Activated naive CD4-positive, alpha-beta T cell treated with anti-CD3 and anti-CD28 coated beads, Interleukin-2, amount 50 U/mL, for 72 hours (primary cell): ENCODE results near the gene YIF1B. TPM values are rescaled to one million over a fixed set of nuclear protein-coding genes. Genes with fewer than 3 reads are reported as not detected.

ENCODE experiments used
- ATAC-seq, 2 donors: fragments of 150-1000 bp; cut with Tn5 transposase; 2 replicates each; pipeline ENCODE4 v1.10.0; 2021; ENCODE audit warnings: mild to moderate bottlenecking in 2 of 2, moderate library complexity in 2 of 2
- DNase-seq, 2 donors: peaks; one replicate each; pipeline ENCODE4 v3.0.0; 2021 to 2022; ENCODE audit warnings: low spot score in 2 of 2
- H3K27ac Mint-ChIP-seq, 2 donors: one replicate each; pipeline ENCODE4 v1.8.0; 2022; ENCODE audit warnings: mild to moderate bottlenecking in 2 of 2, mixed read lengths in 2 of 2
- H3K36me3 Mint-ChIP-seq, 2 donors: one replicate each; pipeline ENCODE4 v1.8.0; 2022; ENCODE audit warnings: mixed read lengths in 2 of 2
- H3K9me3 Mint-ChIP-seq, 2 donors: one replicate each; pipeline ENCODE4 v1.8.0; 2022; ENCODE audit warnings: mixed read lengths in 2 of 2
- total RNA-seq, 2 donors: library from RNA; stranded (reverse); gene quantifications; one replicate each; pipeline ENCODE4 v1.2.3, GENCODE V29; 2022

The YIF1B gene
- total RNA-seq, 2 donors from 2014 or later = 82.1 to 90.0 TPM

GRCh38 chr19:38290631-38291147, 25.1 kb downstream of the YIF1B start:
- no peak for DNase-seq
- ATAC-seq = no peak
- Mint-ChIP-seq H3K9me3 (no peaks in the 10 kb centered on the region), H3K27ac (peak overlapping the region in 1 of 2 donors; percentile 46), H3K36me3 (peaks cover 0 to 6% of the 10 kb centered on the region in 2 donors)

DNA sequence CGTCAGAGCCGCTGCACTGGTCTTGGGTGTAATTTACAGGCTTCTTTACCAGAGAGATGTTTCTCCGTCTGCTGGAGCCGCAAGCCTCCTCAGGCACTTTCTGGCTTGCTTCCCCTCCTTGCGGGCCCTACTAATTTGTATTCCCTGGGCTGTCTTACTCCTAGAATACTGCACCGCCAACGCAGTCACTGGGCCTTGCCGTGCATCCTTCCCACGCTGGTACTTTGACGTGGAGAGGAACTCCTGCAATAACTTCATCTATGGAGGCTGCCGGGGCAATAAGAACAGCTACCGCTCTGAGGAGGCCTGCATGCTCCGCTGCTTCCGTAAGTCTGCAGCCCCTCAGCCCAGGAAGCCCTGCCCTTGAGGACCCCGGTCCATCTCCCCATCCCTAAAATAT, 25.8 kb downstream of the YIF1B start:
- peaks cover 0 to 6% of the 10 kb centered on the region in 2 donors for H3K36me3 Mint-ChIP-seq
- no peaks in the 10 kb centered on the region for H3K9me3 Mint-ChIP-seq
- no peak overlapping the region for H3K27ac Mint-ChIP-seq
- no peak for DNase-seq
- ATAC-seq = no peak

DNA sequence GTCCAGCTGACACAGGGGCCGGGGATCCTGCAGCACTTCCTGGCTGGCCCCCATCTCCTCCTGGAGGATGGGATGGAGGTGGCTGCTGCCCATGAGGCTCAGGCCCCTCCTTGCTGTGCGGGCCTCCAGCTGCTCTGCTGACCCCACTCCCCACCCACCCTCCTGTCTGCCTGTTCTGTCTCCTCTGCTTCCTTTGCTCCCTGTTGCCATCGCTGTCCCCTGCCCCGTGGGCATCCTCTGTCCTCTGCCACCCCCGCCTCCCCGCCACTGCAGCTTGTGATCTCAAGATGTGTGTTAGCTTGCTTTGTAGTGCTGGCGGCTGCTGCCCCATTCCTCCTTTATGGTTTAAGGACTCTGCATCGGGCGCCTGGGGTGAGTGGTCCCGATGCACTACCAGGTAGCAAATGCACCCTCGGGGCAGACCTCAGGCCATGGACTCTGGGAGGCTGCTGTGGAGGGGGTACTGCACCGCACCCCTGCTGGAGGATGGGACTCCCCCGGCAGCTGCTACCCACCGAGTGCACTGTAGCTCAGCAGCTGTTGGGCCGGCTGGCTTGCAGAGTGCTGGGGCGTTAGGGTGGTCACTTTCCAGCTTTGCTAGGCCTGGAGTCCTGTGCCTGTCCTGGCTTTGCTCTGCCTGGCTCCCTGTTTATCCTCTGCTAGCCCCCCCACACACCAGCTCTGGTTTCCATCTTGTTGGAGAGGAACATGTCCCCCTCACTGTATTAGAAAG, 27.5 kb downstream of the YIF1B start:
- no peak for DNase-seq
- H3K27ac Mint-ChIP-seq = no peak overlapping the region
- peaks cover 0 to 6% of the 10 kb centered on the region in 2 donors for H3K36me3 Mint-ChIP-seq
- no peaks in the 10 kb centered on the region for H3K9me3 Mint-ChIP-seq
- ATAC-seq = no peak

- no peak for ATAC-seq
- H3K36me3 Mint-ChIP-seq = peaks cover 0 to 6% of the 10 kb centered on the region in 2 donors
- no peak for DNase-seq
- no peaks in the 10 kb centered on the region for H3K9me3 Mint-ChIP-seq
- no peak overlapping the region for H3K27ac Mint-ChIP-seq
Observed at GRCh38 chr19:38287604-38288003, 28.1 kb downstream of the YIF1B start.

DNA sequence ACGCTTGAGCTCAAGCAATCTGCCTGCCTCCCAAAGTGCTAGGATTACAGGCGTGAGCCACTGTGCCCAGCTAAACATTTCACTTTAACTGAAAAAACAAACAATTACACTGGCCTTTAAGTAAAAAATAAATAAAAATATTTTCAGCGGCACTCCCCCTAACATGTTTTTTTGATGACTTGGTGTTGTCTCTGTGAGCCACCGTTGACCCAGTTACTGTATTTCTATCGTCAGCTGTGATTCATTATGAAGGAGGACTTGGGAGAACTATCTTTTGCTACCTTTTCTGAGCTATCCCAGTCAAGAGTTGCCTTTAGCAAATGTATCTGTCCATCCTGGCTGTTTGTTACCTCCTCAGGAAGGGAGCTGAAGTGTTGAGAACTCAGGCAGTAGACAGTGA, 30.2 kb downstream of the YIF1B start:
- Mint-ChIP-seq H3K9me3 (no peaks in the 10 kb centered on the region), H3K27ac (peak overlapping the region in 1 of 2 donors; percentile 66), H3K36me3 (peaks cover 0 to 2% of the 10 kb centered on the region in 2 donors)
- DNase-seq (no peak), ATAC-seq (no peak)

GRCh38 chr19:38284422-38284821, 31.3 kb downstream of the YIF1B start:
- Mint-ChIP-seq H3K27ac (peak overlapping the region; percentile 54 to 87), H3K9me3 (no peaks in the 10 kb centered on the region), H3K36me3 (no peaks in the 10 kb centered on the region)
- no peak for ATAC-seq
- no peak for DNase-seq

GRCh38 chr19:38283271-38283670, 32.5 kb downstream of the YIF1B start:
- no peak for ATAC-seq
- H3K36me3 Mint-ChIP-seq = no peaks in the 10 kb centered on the region
- H3K27ac Mint-ChIP-seq = peak overlapping the region in 1 of 2 donors; percentile 22
- no peaks in the 10 kb centered on the region for H3K9me3 Mint-ChIP-seq
- DNase-seq = no peak

- Mint-ChIP-seq H3K36me3 (no peaks in the 10 kb centered on the region), H3K9me3 (no peaks in the 10 kb centered on the region), H3K27ac (peak overlapping the region; percentile 48 to 67)
- DNase-seq (no peak), ATAC-seq (peak; percentile 74 to 85)
Observed at GRCh38 chr19:38281811-38282566, 33.8 kb downstream of the YIF1B start.

DNA sequence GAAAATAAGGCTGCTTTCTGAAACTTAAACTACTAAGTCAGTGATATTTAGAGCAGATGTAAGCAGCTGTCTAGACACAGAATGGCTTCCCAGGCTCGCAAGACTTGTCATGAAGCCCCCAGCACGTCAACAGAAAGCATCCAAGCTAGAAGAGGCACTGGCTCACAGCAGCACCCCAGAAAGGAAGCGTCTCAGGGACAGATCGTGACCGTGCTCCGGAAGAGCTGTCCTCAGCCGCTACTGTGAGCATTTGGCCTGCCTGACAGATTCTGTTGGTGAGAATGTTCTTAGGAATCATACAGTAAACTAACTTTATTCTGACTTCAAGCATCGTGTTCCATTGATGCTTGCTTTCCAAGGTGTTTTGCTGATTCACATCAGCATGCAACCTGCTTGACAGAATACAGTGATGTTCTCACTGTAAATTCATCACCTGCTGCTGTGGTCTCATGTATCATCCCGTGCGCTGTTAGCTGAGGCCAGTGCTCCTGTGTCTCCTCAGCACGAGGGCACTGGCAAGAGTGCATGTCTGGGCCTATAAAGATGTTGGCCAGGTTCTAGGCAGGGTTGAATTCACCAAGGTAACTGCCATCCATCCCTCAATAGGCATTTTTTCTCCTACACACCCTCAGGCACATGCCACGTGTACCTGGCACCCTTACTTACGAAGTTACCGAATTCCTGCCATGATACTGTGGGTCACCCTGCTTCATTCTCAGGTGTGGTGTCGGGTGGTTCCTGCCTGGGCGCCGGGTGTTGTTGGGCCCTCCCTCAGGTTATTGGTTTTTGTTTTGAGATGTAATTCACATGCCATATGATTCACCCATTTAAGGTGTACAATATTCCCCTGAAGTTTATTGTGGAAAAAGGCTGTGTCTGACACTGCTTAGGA, 35.5 kb downstream of the YIF1B start:
- no peaks in the 10 kb centered on the region for H3K9me3 Mint-ChIP-seq
- no peaks in the 10 kb centered on the region for H3K36me3 Mint-ChIP-seq
- peak overlapping the region; percentile 46 to 48 for H3K27ac Mint-ChIP-seq
- DNase-seq = no peak
- ATAC-seq = no peak

DNA sequence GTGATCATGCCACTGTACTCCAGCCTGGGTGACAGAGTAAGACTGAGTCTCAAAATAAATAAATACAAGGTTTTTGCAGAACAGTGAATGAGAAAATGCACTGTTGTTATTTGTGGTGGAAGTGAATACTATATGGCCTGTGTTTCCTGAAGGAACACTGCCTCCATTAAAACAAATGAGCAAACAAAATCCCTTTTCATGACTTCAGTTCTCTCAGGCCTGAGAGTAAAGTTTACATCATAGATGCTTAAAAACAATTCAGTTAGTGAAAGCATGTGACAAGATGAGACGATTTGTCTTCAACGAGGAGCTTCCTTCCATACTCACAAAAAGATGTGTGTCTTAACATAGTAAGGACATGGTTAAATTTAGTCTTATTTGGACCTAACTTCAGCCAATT, 37.0 kb downstream of the YIF1B start:
- Mint-ChIP-seq H3K27ac (peak overlapping the region in 1 of 2 donors; percentile 27), H3K36me3 (no peaks in the 10 kb centered on the region), H3K9me3 (no peaks in the 10 kb centered on the region)
- DNase-seq = no peak
- no peak for ATAC-seq

DNA sequence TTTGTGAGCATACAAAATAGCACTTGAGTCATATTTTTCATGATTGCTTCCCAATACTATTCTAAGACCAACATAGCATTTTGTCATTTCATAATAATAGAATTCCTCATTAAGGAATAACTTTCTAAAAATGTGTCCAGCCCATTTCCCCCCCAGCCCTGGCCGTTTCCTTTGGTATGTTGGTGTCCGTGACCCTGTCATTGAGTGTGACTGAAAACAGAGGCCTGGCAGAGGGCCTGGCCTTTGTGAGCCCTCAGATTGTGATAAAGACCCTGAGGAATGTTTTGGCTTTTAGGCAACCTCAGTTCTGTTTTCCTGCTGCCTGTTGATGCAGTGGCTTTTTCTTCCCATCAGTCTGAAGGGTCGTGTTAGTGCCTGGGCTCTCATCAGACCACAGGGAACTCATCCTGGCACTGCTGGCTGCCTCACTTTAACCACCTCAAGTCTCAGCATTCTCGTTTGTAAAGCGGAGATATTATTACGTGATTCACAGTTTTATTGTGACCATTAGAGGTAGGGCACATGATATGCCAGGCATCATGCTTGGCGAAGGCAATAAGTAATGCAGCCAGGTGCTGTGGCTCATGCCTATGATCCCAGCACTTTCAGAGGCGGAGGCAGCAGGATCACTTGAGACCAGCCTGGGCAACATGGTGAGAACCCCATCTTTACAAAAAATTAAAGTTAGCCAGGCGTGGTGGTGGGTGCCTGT, 37.6 kb downstream of the YIF1B start:
- ATAC-seq (no peak), DNase-seq (no peak)
- no peaks in the 10 kb centered on the region for H3K36me3 Mint-ChIP-seq
- H3K9me3 Mint-ChIP-seq = no peaks in the 10 kb centered on the region
- peak overlapping the region in 1 of 2 donors; percentile 27 for H3K27ac Mint-ChIP-seq

- DNase-seq = no peak
- no peak for ATAC-seq
- Mint-ChIP-seq H3K27ac (no peak overlapping the region), H3K36me3 (no peaks in the 10 kb centered on the region), H3K9me3 (no peaks in the 10 kb centered on the region)
Observed at GRCh38 chr19:38277549-38277948, 38.2 kb downstream of the YIF1B start.

- H3K9me3 Mint-ChIP-seq = no peaks in the 10 kb centered on the region
- no peaks in the 10 kb centered on the region for H3K36me3 Mint-ChIP-seq
- DNase-seq (no peak), ATAC-seq (no peak)
- no peak overlapping the region for H3K27ac Mint-ChIP-seq
Observed at GRCh38 chr19:38276942-38277517, 38.7 kb downstream of the YIF1B start.

GRCh38 chr19:38274739-38275138, 41.0 kb downstream of the YIF1B start:
- H3K9me3 Mint-ChIP-seq = no peaks in the 10 kb centered on the region
- DNase-seq = no peak
- no peak for ATAC-seq
- H3K36me3 Mint-ChIP-seq = no peaks in the 10 kb centered on the region
- H3K27ac Mint-ChIP-seq = no peak overlapping the region

GRCh38 chr19:38273499-38273898, 42.2 kb downstream of the YIF1B start:
- H3K36me3 Mint-ChIP-seq = no peaks in the 10 kb centered on the region
- H3K27ac Mint-ChIP-seq = no peak overlapping the region
- no peaks in the 10 kb centered on the region for H3K9me3 Mint-ChIP-seq
- no peak for ATAC-seq
- no peak for DNase-seq
